HepG2 (cell line): ENCODE measurements around the gene GRAMD4. TPM values are rescaled to one million over a fixed set of nuclear protein-coding genes. Genes with fewer than 3 reads are reported as not detected.

Source experiments
- ATAC-seq: fragments of 200-7000 bp; cut with Tn5 transposase; 3 replicates; pipeline ENCODE4 v1.9.1; 2020; ENCODE audit warnings: mild to moderate bottlenecking, moderate library complexity
- BruUV-seq: library from RNA; stranded (reverse); fragments of 400-500 nt; replicated peaks from 2 replicates; lab custom pipeline; 2021; lab: Mats Ljungman, UMichigan
- CTCF ChIA-PET: fragments of 300-600 bp; formaldehyde crosslinking; extraction: SDS; loops from one replicate; lab custom pipeline; 2021; ENCODE audit warnings: low total read pairs, inconsistent platforms, low intra/inter-chr PET ratio; lab: Yijun Ruan, JAX
- POLR2A ChIA-PET: fragments of 350-600 bp; sonication (Branson Sonifier 250); formaldehyde crosslinking; loops from one replicate; lab custom pipeline; 2020; ENCODE audit warnings: antibody characterized with exemption, inconsistent platforms; lab: Yijun Ruan, JAX
- DNase-seq: peaks from one replicate; pipeline ENCODE4 v3.0.0-alpha.2; 2015; ENCODE audit warnings: low spot score
- FAIRE-seq: peaks from 3 replicates; lab custom pipeline; 2011; peaks lifted over from hg19 to GRCh38; lab: Jason Lieb, UNC
- H2AFZ ChIP-seq: one replicate; pipeline ENCODE4 v1.6.1; 2011; ENCODE audit warnings: low read length, inconsistent platforms
- H3K27ac ChIP-seq: fragments of 300-600 bp; 3 replicates; pipeline ENCODE4 v1.8.0; 2011; ENCODE audit warnings: mixed run types, mild to moderate bottlenecking, mixed read lengths, low read length, inconsistent platforms; ENCODE audit not compliant: insufficient read depth; ENCODE audit errors: extremely low read length
- H3K27me3 ChIP-seq, 2 experiments: fragments of 200-600 bp in 1 of 2; 2 replicates in 1 of 2; 3 replicates in 1 of 2; pipeline versions ENCODE4 v1.6.0 to v1.8.0; 2011; ENCODE audit warnings: low read length in 2 of 2, mild to moderate bottlenecking in 2 of 2, moderate library complexity in 2 of 2, inconsistent platforms in 1 of 2; ENCODE audit not compliant: insufficient read depth in 2 of 2, control insufficient read depth in 1 of 2
- H3K36me3 ChIP-seq, 2 experiments: fragments of 200-600 bp in 1 of 2; replicated peaks in 1 of 2; 2 replicates in 1 of 2; 3 replicates in 1 of 2; pipeline versions ENCODE4 v1.5.1 to v1.8.0; 2011; ENCODE audit warnings: low read length in 2 of 2, inconsistent platforms in 1 of 2; ENCODE audit not compliant: insufficient read depth in 2 of 2, control insufficient read depth in 1 of 2
- H3K4me1 ChIP-seq: 2 replicates; pipeline ENCODE4 v1.5.1; 2012; ENCODE audit warnings: low read length, inconsistent platforms; ENCODE audit not compliant: insufficient read depth
- H3K4me2 ChIP-seq: 2 replicates; pipeline ENCODE4 v1.6.0; 2011; ENCODE audit warnings: low read depth, low read length, inconsistent platforms
- H3K4me3 ChIP-seq, 3 experiments: fragments of 200-600 bp in 1 of 3; sonication (generic), shearing (Covaris generic) in 1 of 3; replicated peaks in 1 of 3; 2 replicates each; pipeline ENCODE4 v1.5.1; 2011 to 2016; ENCODE audit warnings: low read length in 3 of 3, inconsistent platforms in 2 of 3, low read depth in 2 of 3, mild to moderate bottlenecking in 2 of 3, control low read depth in 1 of 3, mixed read lengths in 1 of 3; ENCODE audit not compliant: insufficient read depth in 1 of 3
- H3K79me2 ChIP-seq: one replicate; pipeline ENCODE4 v1.6.1; 2011; ENCODE audit warnings: low read length, inconsistent platforms; ENCODE audit not compliant: insufficient read depth
- H3K9ac ChIP-seq: 2 replicates; pipeline ENCODE4 v1.6.0; 2011; ENCODE audit warnings: mild to moderate bottlenecking, low read depth, low read length, inconsistent platforms; ENCODE audit not compliant: insufficient read depth
- H3K9me3 ChIP-seq: 2 replicates; pipeline ENCODE4 v1.5.1; 2012; ENCODE audit warnings: mild to moderate bottlenecking, low read length
- H4K20me1 ChIP-seq: 2 replicates; pipeline ENCODE4 v1.6.0; 2011; ENCODE audit warnings: inconsistent platforms, mild to moderate bottlenecking, low read length, moderate library complexity; ENCODE audit not compliant: insufficient read depth
- E2F2 ChIP-seq: sonication (generic); formaldehyde crosslinking; IDR thresholded peaks from 2 replicates; pipeline ENCODE4 v1.4.0; 2020; ENCODE audit warnings: missing genetic modification reagents, borderline replicate concordance
- ELK4 ChIP-seq: sonication (generic); formaldehyde crosslinking; IDR thresholded peaks from 2 replicates; pipeline ENCODE4 v1.9.0; 2021; ENCODE audit warnings: missing genetic modification reagents, borderline replicate concordance
- HDAC2 ChIP-seq: sonication (generic); formaldehyde crosslinking; IDR thresholded peaks from 2 replicates; pipeline ENCODE4 v1.4.0; 2020; ENCODE audit warnings: missing genetic modification reagents
- HNF4G ChIP-seq, 2 experiments: sonication (generic) in 1 of 2; formaldehyde crosslinking in 1 of 2; IDR thresholded peaks; 2 replicates each; pipeline versions ENCODE4 v1.4.0 to v1.6.1; 2011 to 2020; ENCODE audit warnings: borderline replicate concordance in 2 of 2, low read depth in 2 of 2, mild to moderate bottlenecking in 2 of 2, low read length in 1 of 2, missing genetic modification reagents in 1 of 2, moderate library complexity in 1 of 2
- RXRB ChIP-seq: IDR thresholded peaks from 2 replicates; pipeline ENCODE4 v1.6.1; 2016; ENCODE audit warnings: borderline replicate concordance, missing genetic modification reagents, missing compliant biosample characterization
- SP4 ChIP-seq: sonication (generic); formaldehyde crosslinking; IDR thresholded peaks from 2 replicates; pipeline ENCODE4 v1.8.1; 2023; ENCODE audit warnings: mild to moderate bottlenecking, missing genetic modification reagents
- SRSF1 ChIP-seq: fragments of 200-400 bp; formaldehyde crosslinking; optimal IDR thresholded peaks from 2 replicates; pipeline ENCODE3; 2017; ENCODE audit warnings: mild to moderate bottlenecking, low read depth, low read length, moderate library complexity
- TBX3 ChIP-seq: fragments of 450-650 bp; IDR thresholded peaks from 2 replicates; pipeline ENCODE4 v1.6.1; 2017; ENCODE audit warnings: antibody characterized with exemption, mild to moderate bottlenecking, inconsistent platforms, borderline replicate concordance
- ZBTB42 ChIP-seq: sonication (generic); formaldehyde crosslinking; IDR thresholded peaks from 2 replicates; pipeline ENCODE4 v1.5.0; 2020; ENCODE audit warnings: mild to moderate bottlenecking, missing genetic modification reagents
- ZNF225 ChIP-seq: sonication (generic); formaldehyde crosslinking; IDR thresholded peaks from 2 replicates; pipeline ENCODE4 v1.4.0; 2020; ENCODE audit warnings: mild to moderate bottlenecking, missing genetic modification reagents
- ZNF337 ChIP-seq: sonication (generic); formaldehyde crosslinking; IDR thresholded peaks from 2 replicates; pipeline ENCODE4 v1.5.1; 2020; ENCODE audit warnings: missing genetic modification reagents, low read depth, mild to moderate bottlenecking, borderline replicate concordance
- ZNF446 ChIP-seq: sonication (generic); formaldehyde crosslinking; IDR thresholded peaks from 2 replicates; pipeline ENCODE4 v1.5.0; 2020; ENCODE audit warnings: mild to moderate bottlenecking, missing genetic modification reagents
- ZNF543 ChIP-seq: sonication (generic); formaldehyde crosslinking; IDR thresholded peaks from 2 replicates; pipeline ENCODE4 v1.4.0; 2020; ENCODE audit warnings: mild to moderate bottlenecking, missing genetic modification reagents
- ZNF605 ChIP-seq: sonication (generic); formaldehyde crosslinking; IDR thresholded peaks from 2 replicates; pipeline ENCODE4 v1.8.0; 2022; ENCODE audit warnings: mild to moderate bottlenecking, missing genetic modification reagents
- ZNF672 ChIP-seq: sonication (generic); formaldehyde crosslinking; IDR thresholded peaks from 2 replicates; pipeline ENCODE4 v1.8.1; 2022; ENCODE audit warnings: missing genetic modification reagents
- ZNF792 ChIP-seq: IDR thresholded peaks from 2 replicates; pipeline ENCODE4 v1.6.1; 2016
- WGBS: methylation state at CpG from one replicate; pipeline ENCODE4 v1.1.6; 2017; ENCODE audit warnings: low lambda C conversion rate; 5-methylcytosine and 5-hydroxymethylcytosine counted together
- in situ Hi-C: cut with HindIII; loops from 2 replicates; pipeline ENCODE4 v1.10.0; 2017; ENCODE audit warnings: low pct_unique_long_range_greater_than_20kb; ENCODE audit not compliant: extremely low pct_ligation_motif_present
- intact Hi-C: fragments of 100-400 bp; cut with micrococcal nuclease; formaldehyde crosslinking; loops from one replicate; pipeline ENCODE4 v1.10.0; 2022; ENCODE audit not compliant: unreplicated experiment
- polyA plus RNA-seq, 8 experiments: library from polyadenylated mRNA; depleted of rRNA in 3 of 8; stranded (reverse) in 7 of 8; unstranded in 1 of 8; fragments of >200 nt; fragmentation: Illumina TruSeq in 4 of 8; extraction: Trizol in 4 of 8; gene quantifications; 2 replicates each; pipeline versions ENCODE4 v1.2.1 to v1.2.3, GENCODE V29; 2011 to 2016; ENCODE audit warnings: low read depth in 4 of 8, missing spikeins in 1 of 8, mixed read lengths in 1 of 8; ENCODE audit not compliant: insufficient read depth in 1 of 8
- total RNA-seq, 5 experiments: library from RNA; depleted of rRNA; stranded (reverse); fragments of >200 nt; fragmentation: Illumina TruSeq; extraction: Trizol; gene quantifications; 2 replicates each; pipeline ENCODE4 v1.2.3, GENCODE V29; 2016; ENCODE audit warnings: low read depth in 1 of 5

GRAMD4 gene
- total and polyA plus RNA-seq, 2 of the 13 experiments (the other 11 are each of a cell fraction or from before 2014, with no cell fraction given) = 15.2 to 15.7 TPM

GRCh38 chr22:46663001-46663400 is 42.8 kb downstream of the GRAMD4 start:
- no peak for FAIRE-seq
- POLR2A ChIA-PET = no interaction called here

GRCh38 chr22:46663436-46664100 is 43.4 kb downstream of the GRAMD4 start:
- Histone ChIP-seq H2AFZ (no peak overlapping the region), H4K20me1 (no peaks in the 10 kb centered on the region), H3K27me3 (no peaks in the 10 kb centered on the region; a peak in 1 of 5 replicates), H3K9me3 (no peaks in the 10 kb centered on the region), H3K4me3 (no peak overlapping the region), H3K79me2 (no peaks in the 10 kb centered on the region), H3K4me2 (no peak overlapping the region), H3K4me1 (peaks cover 17% of the 10 kb centered on the region), H3K9ac (no peak overlapping the region), H3K27ac (no peak overlapping the region), H3K36me3 (peaks cover 4 to 13% of the 10 kb centered on the region in 2 experiments; a peak in 2 of 5 replicates)
- ChIA-PET CTCF (no interaction called here), POLR2A (no interaction called here)
- DNase-seq (no peak), FAIRE-seq (no peak), ATAC-seq (no peak)
- TF ChIP-seq SP4 (CRISPR knock-in tag) (no peak), ZNF605 (CRISPR knock-in tag) (no peak), ZNF225 (CRISPR knock-in tag) (no peak), E2F2 (CRISPR knock-in tag) (no peak), ELK4 (CRISPR knock-in tag) (no peak), HDAC2 (CRISPR knock-in tag) (no peak)
- BruUV-seq = no TSS peak
- in situ Hi-C loops (loop anchor here (25.0 kb wide), 1 partner anchor 101 kb away; no protein-coding TSS in a partner anchor), intact Hi-C loops (no loop called here)
- WGBS = 92% methylated on average over 7 of the region's 28 CpGs

More at GRCh38 chr22:46663001-46663400, 42.8 kb downstream of the GRAMD4 start:
- peaks cover 4 to 13% of the 10 kb centered on the region in 2 experiments; a peak in 2 of 5 replicates for H3K36me3 ChIP-seq
- H3K4me1 ChIP-seq = peaks cover 17% of the 10 kb centered on the region
- no peak overlapping the region for H3K9ac ChIP-seq
- H2AFZ ChIP-seq = no peak overlapping the region
- H3K4me2 ChIP-seq = no peak overlapping the region
- H4K20me1 ChIP-seq = no peaks in the 10 kb centered on the region
- H3K9me3 ChIP-seq = no peaks in the 10 kb centered on the region
- no peaks in the 10 kb centered on the region; a peak in 1 of 5 replicates for H3K27me3 ChIP-seq
- no TSS peak for BruUV-seq
- WGBS = 96% methylated on average over 18 of the region's 26 CpGs
- in situ Hi-C loops = loop anchor here (25.0 kb wide), 1 partner anchor 101 kb away; no protein-coding TSS in a partner anchor
- TF ChIP-seq ZNF672 (CRISPR knock-in tag) (no peak), TBX3 (no peak), ZNF446 (no peak), ZNF337 (CRISPR knock-in tag) (no peak), RXRB (CRISPR knock-in tag) (no peak), ZNF792 (CRISPR knock-in tag) (no peak), ZBTB42 (CRISPR knock-in tag) (no peak), SRSF1 (no peak), HNF4G (IDR thresholded peaks at IDR 0.05; ENCODE audit: borderline replicate concordance, low read depth, low read length) (no peak), HNF4G (CRISPR knock-in tag; IDR thresholded peaks at IDR 0.05; ENCODE audit: borderline replicate concordance, low read depth) (no peak), ZNF543 (CRISPR knock-in tag) (no peak)
- TF ChIP-seq, all 625 proteins: peak for 0
- intact Hi-C loops = no loop called here
- no peak for DNase-seq
- H3K27ac ChIP-seq = no peak overlapping the region
- CTCF ChIA-PET = no interaction called here
- no peaks in the 10 kb centered on the region for H3K79me2 ChIP-seq
- no peak for ATAC-seq
- no peak overlapping the region for H3K4me3 ChIP-seq
